GM19395 (cell line): ENCODE data around the gene IL2RG.
A peak's percentile ranks its signal among the peaks of the same experiment; 100 is the strongest.

Experiments
- ATAC-seq: cut with Tn5 transposase; IDR thresholded peaks from one replicate; pipeline ENCODE4 v1.9.1; 2021; ENCODE audit warnings: mild to moderate bottlenecking, moderate library complexity; ENCODE audit not compliant: unreplicated experiment

IL2RG gene

GRCh38 chrX:71111141-71111843 lies at the start of gene IL2RG:
Gene IL2RG, minus strand, starts transcription at chrX:71111577. Its CDS starts 38 bp downstream, at chrX:71111539.
- ATAC-seq = peak; percentile 92

GRCh38 chrX:71160475-71160874 lies 49.1 kb upstream of the IL2RG start:
- no peak for ATAC-seq

- no peak for ATAC-seq
Observed at GRCh38 chrX:71159335-71159734, 48.0 kb upstream of the IL2RG start.

GRCh38 chrX:71158603-71159002 lies 47.2 kb upstream of the IL2RG start:
- ATAC-seq = no peak

- no peak for ATAC-seq
Observed at GRCh38 chrX:71154641-71155040, 43.3 kb upstream of the IL2RG start.

- no peak for ATAC-seq
Observed at GRCh38 chrX:71154196-71154595, 42.8 kb upstream of the IL2RG start.

- ATAC-seq = no peak
Observed at GRCh38 chrX:71151366-71151765, 40.0 kb upstream of the IL2RG start.

GRCh38 chrX:71148278-71148663 lies 36.9 kb upstream of the IL2RG start:
- no peak for ATAC-seq

GRCh38 chrX:71147496-71148277 lies 36.3 kb upstream of the IL2RG start:
- ATAC-seq = no peak

GRCh38 chrX:71144651-71145050 lies 33.3 kb upstream of the IL2RG start, which contains the start of gene NLGN3:
Gene NLGN3, plus strand, starts transcription at chrX:71144841. Its CDS starts 2,909 bp downstream, at chrX:71147750.
- ATAC-seq = no peak

- ATAC-seq = no peak
Observed at GRCh38 chrX:71143508-71143907, 32.1 kb upstream of the IL2RG start.

- ATAC-seq = no peak
Observed at GRCh38 chrX:71140440-71140839, 29.1 kb upstream of the IL2RG start.

GRCh38 chrX:71131510-71131909 lies 20.1 kb upstream of the IL2RG start:
- no peak for ATAC-seq

- peak; percentile 89 for ATAC-seq
Observed at GRCh38 chrX:71128915-71129765, 17.8 kb upstream of the IL2RG start.

GRCh38 chrX:71128166-71128833 lies 16.9 kb upstream of the IL2RG start:
- no peak for ATAC-seq

- no peak for ATAC-seq
Observed at GRCh38 chrX:71118985-71119535, 7.7 kb upstream of the IL2RG start.

- ATAC-seq = peak; percentile 94
Observed at GRCh38 chrX:71118032-71118984, 6.9 kb upstream of the IL2RG start, which contains the start of gene MED12. Gene MED12, plus strand, starts transcription at chrX:71118596. Its CDS starts 159 bp downstream, at chrX:71118755.

GRCh38 chrX:71117358-71117757 lies 6.0 kb upstream of the IL2RG start:
- ATAC-seq = no peak

- peak; percentile 18 for ATAC-seq
Observed at GRCh38 chrX:71111921-71112431, 599 bp upstream of the IL2RG start.
